Amniotic epithelial cell (primary cell): ENCODE data around the gene KRTAP2-2.

Experiments used
- DNase-seq: peaks from one replicate; pipeline ENCODE4 v3.0.0-alpha.2; 2010; ENCODE audit warnings: low read depth

The KRTAP2-2 gene

DNA sequence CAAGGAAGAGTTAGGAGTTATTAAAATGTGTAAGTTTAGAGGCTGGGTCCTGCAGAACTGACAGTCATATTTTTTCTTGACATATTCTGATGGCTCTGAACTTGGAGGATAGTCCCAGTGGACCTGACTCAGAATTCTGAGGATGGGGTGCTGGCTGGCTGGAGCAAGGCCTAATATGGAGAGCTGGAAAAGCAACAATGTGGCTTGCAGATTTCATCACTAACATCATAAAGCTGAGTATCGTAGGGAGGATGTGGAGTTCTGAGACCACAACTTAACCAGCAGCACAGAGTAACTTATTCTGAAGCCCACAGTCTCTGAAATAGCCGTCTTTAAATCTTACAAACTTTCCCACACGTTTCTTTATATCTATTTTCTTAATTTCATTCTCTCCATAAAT lies 30.3 kb downstream of the KRTAP2-2 start:
- DNase-seq = peak; percentile 21

DNA sequence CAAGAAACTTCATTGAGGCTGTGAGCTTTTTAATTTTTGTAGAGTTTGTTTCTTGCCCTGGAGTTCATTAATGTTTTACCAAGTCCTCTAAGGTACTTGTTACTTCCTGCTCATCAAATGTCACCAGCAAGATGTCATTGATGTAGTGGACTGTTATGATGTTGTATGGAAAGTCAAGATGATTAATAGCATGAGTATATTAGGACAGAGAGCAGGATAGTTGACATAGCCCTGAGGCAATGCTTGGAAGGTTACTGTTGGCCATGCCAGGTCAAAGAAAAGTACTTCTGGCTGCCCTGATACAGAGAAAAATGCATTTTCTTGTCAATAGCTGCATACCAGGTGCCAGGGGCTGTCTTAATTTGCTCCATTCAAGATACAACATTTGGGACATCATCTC lies 34.7 kb downstream of the KRTAP2-2 start:
- no peak for DNase-seq

DNA sequence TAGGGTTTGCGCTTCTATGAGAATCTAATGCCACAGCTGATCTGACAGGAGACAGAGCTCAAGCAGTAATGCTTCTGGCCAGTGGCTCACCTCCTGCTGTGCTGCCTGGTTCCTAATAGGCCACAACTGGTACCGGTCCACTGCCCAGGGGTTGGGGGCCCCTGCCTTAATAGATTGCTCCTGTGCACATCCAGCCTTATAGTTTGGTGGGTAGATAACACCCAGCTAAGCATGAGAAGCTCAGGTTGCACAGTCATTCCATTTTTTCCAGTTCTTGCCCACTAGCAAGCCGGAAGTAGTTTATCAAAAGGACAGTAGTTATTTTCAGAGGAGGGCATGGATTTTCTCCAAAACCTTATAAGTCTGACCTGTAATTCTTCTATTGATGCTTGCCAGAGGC lies 35.6 kb downstream of the KRTAP2-2 start:
- DNase-seq = no peak

- no peak for DNase-seq
These were observed 36.5 kb downstream of the KRTAP2-2 start for GRCh38 chr17:41018541-41018940.

- DNase-seq = no peak
These were observed 38.3 kb downstream of the KRTAP2-2 start for GRCh38 chr17:41016578-41017215.

DNA sequence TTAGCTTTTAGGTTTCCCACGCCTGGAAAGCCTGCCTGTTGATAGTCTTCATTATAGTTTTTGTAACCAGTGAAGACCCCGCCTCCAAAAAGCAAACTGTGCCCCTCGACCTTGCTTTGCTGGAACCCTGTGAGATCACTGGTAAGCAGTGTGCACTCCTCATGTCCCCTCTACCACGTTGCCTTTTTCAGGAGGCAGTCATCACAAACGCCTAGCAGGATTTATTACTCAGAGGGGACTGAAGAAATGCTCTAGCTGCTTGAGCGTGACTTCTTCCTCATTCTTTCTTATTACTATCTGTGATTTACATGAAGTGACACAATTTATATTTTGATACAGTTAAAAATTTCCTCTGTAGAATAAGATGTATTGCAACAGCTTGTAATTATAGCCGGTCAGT lies 39.6 kb downstream of the KRTAP2-2 start:
- no peak for DNase-seq

- DNase-seq = no peak
These were observed 41.4 kb downstream of the KRTAP2-2 start for GRCh38 chr17:41013606-41014005.

- no peak for DNase-seq
These were observed 41.8 kb downstream of the KRTAP2-2 start for GRCh38 chr17:41013181-41013580.

GRCh38 chr17:41012326-41013120 lies 42.5 kb downstream of the KRTAP2-2 start:
- no peak for DNase-seq

DNA sequence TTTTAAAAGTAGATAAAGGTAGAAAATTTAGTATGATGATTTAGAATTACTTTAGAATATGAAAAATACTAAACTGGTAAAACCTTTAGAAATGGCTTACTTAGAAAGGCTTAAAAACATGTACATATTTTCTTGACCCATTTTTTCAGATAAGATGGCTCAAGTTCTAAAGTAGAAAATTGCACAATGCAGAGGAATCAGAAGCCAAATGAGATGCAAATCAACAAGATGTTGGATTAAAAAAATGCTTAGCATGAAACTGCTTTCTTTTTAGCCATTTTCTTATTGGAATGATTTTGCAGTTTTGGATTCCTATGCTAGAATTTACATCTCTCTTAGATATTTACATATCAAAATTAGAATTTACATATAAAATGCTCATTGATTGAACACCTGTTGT lies 44.6 kb downstream of the KRTAP2-2 start:
- peak; percentile 63 for DNase-seq

- no peak for DNase-seq
These were observed 45.1 kb downstream of the KRTAP2-2 start for GRCh38 chr17:41009936-41010335.

GRCh38 chr17:41009301-41009760 lies 45.7 kb downstream of the KRTAP2-2 start:
- DNase-seq = no peak

- no peak for DNase-seq
These were observed 46.2 kb downstream of the KRTAP2-2 start, which contains the start of gene KRTAP3-1 for GRCh38 chr17:41008811-41009210. KRTAP3-1 (minus strand) TSS chr17:41009128; CDS start chr17:41009074, 54 bp downstream.
